NCI-H524 treated with DMSO at 0.1 percent for 48 hours (cell line): ENCODE results near the gene LDHD.

Source experiments
- DNase-seq: peaks from one replicate; lab custom pipeline; 2025; lab: John Stamatoyannopoulos, UW

LDHD gene

GRCh38 chr16:75062135-75062975 lies 54.2 kb downstream of the LDHD start:
- no peak for DNase-seq
